ENCODE results near the gene KLF7.

- TF ChIP-seq EZH2phosphoT487 (IDR thresholded peaks at IDR 0.05; ENCODE audit: borderline replicate concordance, low read depth, low read length), result no peak
- no peak for TF ChIP-seq CTCF (conservative IDR thresholded peaks at IDR 0.05; ENCODE audit: low read length)
Measured at GRCh38 chr2:207091928-207092327, 73.8 kb downstream of the KLF7 start.
